ENCODE data around the gene ALDH3B2.

GRCh38 chr11:67696998-67697397 lies 22.6 kb upstream of the ALDH3B2 start:
- TF ChIP-seq CTCF (IDR thresholded peaks at IDR 0.05) (no peak), SIN3A (IDR thresholded peaks at IDR 0.05; ENCODE audit: borderline replicate concordance, insufficient read depth, low read depth, low read length) (no peak)

All from Panc1 (cell line).